ENCODE measurements around the gene OBSL1. TPM values are rescaled to one million over a fixed set of nuclear protein-coding genes. Genes with fewer than 3 reads are reported as not detected.

The OBSL1 gene
- 0.08 TPM for polyA plus RNA-seq (2012; ENCODE audit: low read depth, missing spikeins)

- DNase-seq (ENCODE audit: insufficient read length, low spot score) (no peak), FAIRE-seq (no peak)
- TF ChIP-seq POU2F2 (IDR thresholded peaks at IDR 0.05; ENCODE audit: low read depth, low read length), result no peak
- TF ChIP-seq TAF1 (IDR thresholded peaks at IDR 0.05; ENCODE audit: low read depth, low read length), result no peak
- TF ChIP-seq SPI1 (IDR thresholded peaks at IDR 0.05; ENCODE audit: low read depth, low read length), result no peak
- no peak for TF ChIP-seq POLR2AphosphoS5 (IDR thresholded peaks at IDR 0.05; ENCODE audit: low read depth, low read length)
- TF ChIP-seq POLR2A (IDR thresholded peaks at IDR 0.05; ENCODE audit: low read depth, low read length), result no peak
- TF ChIP-seq PAX5 (IDR thresholded peaks at IDR 0.05; ENCODE audit: insufficient read depth, low read length, severe bottlenecking), result no peak
Measured at GRCh38 chr2:219571311-219572236, at the start of gene OBSL1. Gene OBSL1 (minus strand): TSS chr2:219571539. CDS start chr2:219571232, 307 bp downstream.

- no peak for FAIRE-seq
Measured at GRCh38 chr2:219620546-219620945, 49.2 kb upstream of the OBSL1 start.

GRCh38 chr2:219619235-219619634 is 47.9 kb upstream of the OBSL1 start:
- no peak for DNase-seq (ENCODE audit: insufficient read length, low spot score)
- FAIRE-seq, result no peak

More at GRCh38 chr2:219620546-219620945, 49.2 kb upstream of the OBSL1 start:
- DNase-seq (ENCODE audit: insufficient read length, low spot score), result no peak
- TF ChIP-seq POU2F2 (IDR thresholded peaks at IDR 0.05; ENCODE audit: low read depth, low read length), result no peak
- no peak for TF ChIP-seq POLR2AphosphoS5 (IDR thresholded peaks at IDR 0.05; ENCODE audit: low read depth, low read length)
- no peak for TF ChIP-seq SPI1 (IDR thresholded peaks at IDR 0.05; ENCODE audit: low read depth, low read length)
- TF ChIP-seq PAX5 (IDR thresholded peaks at IDR 0.05; ENCODE audit: insufficient read depth, low read length, severe bottlenecking), result no peak
- TF ChIP-seq TAF1 (IDR thresholded peaks at IDR 0.05; ENCODE audit: low read depth, low read length), result no peak
- no peak for TF ChIP-seq POLR2A (IDR thresholded peaks at IDR 0.05; ENCODE audit: low read depth, low read length)

GRCh38 chr2:219618733-219619122 is 47.4 kb upstream of the OBSL1 start:
- TF ChIP-seq SPI1 (IDR thresholded peaks at IDR 0.05; ENCODE audit: low read depth, low read length) (no peak), TAF1 (IDR thresholded peaks at IDR 0.05; ENCODE audit: low read depth, low read length) (no peak), POU2F2 (IDR thresholded peaks at IDR 0.05; ENCODE audit: low read depth, low read length) (no peak), PAX5 (IDR thresholded peaks at IDR 0.05; ENCODE audit: insufficient read depth, low read length, severe bottlenecking) (no peak)
- FAIRE-seq, result no peak
- DNase-seq (ENCODE audit: insufficient read length, low spot score), result no peak

More at GRCh38 chr2:219619235-219619634, 47.9 kb upstream of the OBSL1 start:
- TF ChIP-seq TAF1 (IDR thresholded peaks at IDR 0.05; ENCODE audit: low read depth, low read length) (no peak), PAX5 (IDR thresholded peaks at IDR 0.05; ENCODE audit: insufficient read depth, low read length, severe bottlenecking) (no peak), SPI1 (IDR thresholded peaks at IDR 0.05; ENCODE audit: low read depth, low read length) (no peak), POU2F2 (IDR thresholded peaks at IDR 0.05; ENCODE audit: low read depth, low read length) (no peak), POLR2A (IDR thresholded peaks at IDR 0.05; ENCODE audit: low read depth, low read length) (no peak), POLR2AphosphoS5 (IDR thresholded peaks at IDR 0.05; ENCODE audit: low read depth, low read length) (no peak)

GRCh38 chr2:219616550-219616949 is 45.2 kb upstream of the OBSL1 start:
- TF ChIP-seq TAF1 (IDR thresholded peaks at IDR 0.05; ENCODE audit: low read depth, low read length) (no peak), POU2F2 (IDR thresholded peaks at IDR 0.05; ENCODE audit: low read depth, low read length) (no peak), PAX5 (IDR thresholded peaks at IDR 0.05; ENCODE audit: insufficient read depth, low read length, severe bottlenecking) (no peak), SPI1 (IDR thresholded peaks at IDR 0.05; ENCODE audit: low read depth, low read length) (no peak), POLR2AphosphoS5 (IDR thresholded peaks at IDR 0.05; ENCODE audit: low read depth, low read length) (no peak), POLR2A (IDR thresholded peaks at IDR 0.05; ENCODE audit: low read depth, low read length) (no peak)
- FAIRE-seq, result no peak
- DNase-seq (ENCODE audit: insufficient read length, low spot score), result no peak

- no peak for DNase-seq (ENCODE audit: insufficient read length, low spot score)
- TF ChIP-seq SPI1 (IDR thresholded peaks at IDR 0.05; ENCODE audit: low read depth, low read length), result no peak
- no peak for FAIRE-seq
Measured at GRCh38 chr2:219615894-219616293, 44.6 kb upstream of the OBSL1 start.

GRCh38 chr2:219615036-219615435 is 43.7 kb upstream of the OBSL1 start:
- TF ChIP-seq POLR2AphosphoS5 (IDR thresholded peaks at IDR 0.05; ENCODE audit: low read depth, low read length) (no peak), POU2F2 (IDR thresholded peaks at IDR 0.05; ENCODE audit: low read depth, low read length) (no peak), SPI1 (IDR thresholded peaks at IDR 0.05; ENCODE audit: low read depth, low read length) (no peak), POLR2A (IDR thresholded peaks at IDR 0.05; ENCODE audit: low read depth, low read length) (no peak), TAF1 (IDR thresholded peaks at IDR 0.05; ENCODE audit: low read depth, low read length) (no peak), PAX5 (IDR thresholded peaks at IDR 0.05; ENCODE audit: insufficient read depth, low read length, severe bottlenecking) (no peak)
- FAIRE-seq (no peak), DNase-seq (ENCODE audit: insufficient read length, low spot score) (no peak)

GRCh38 chr2:219614076-219614860 is 42.9 kb upstream of the OBSL1 start:
- DNase-seq (ENCODE audit: insufficient read length, low spot score), result no peak
- TF ChIP-seq POU2F2 (IDR thresholded peaks at IDR 0.05; ENCODE audit: low read depth, low read length) (no peak), POLR2AphosphoS5 (IDR thresholded peaks at IDR 0.05; ENCODE audit: low read depth, low read length) (no peak), POLR2A (IDR thresholded peaks at IDR 0.05; ENCODE audit: low read depth, low read length) (no peak), PAX5 (IDR thresholded peaks at IDR 0.05; ENCODE audit: insufficient read depth, low read length, severe bottlenecking) (no peak), SPI1 (IDR thresholded peaks at IDR 0.05; ENCODE audit: low read depth, low read length) (no peak), TAF1 (IDR thresholded peaks at IDR 0.05; ENCODE audit: low read depth, low read length) (no peak)
- FAIRE-seq, result no peak

GRCh38 chr2:219613461-219614070 is 42.2 kb upstream of the OBSL1 start:
- DNase-seq (ENCODE audit: insufficient read length, low spot score) (no peak), FAIRE-seq (no peak)
- TF ChIP-seq PAX5 (IDR thresholded peaks at IDR 0.05; ENCODE audit: insufficient read depth, low read length, severe bottlenecking) (no peak), SPI1 (IDR thresholded peaks at IDR 0.05; ENCODE audit: low read depth, low read length) (no peak)

Measured in GM12891 (cell line).